Activated T-helper 17 cell treated with anti-CD3 and anti-CD28 coated beads, Interleukin-2, amount 50 U/mL, for 72 hours (primary cell): ENCODE results near the gene NRG3. TPM values are rescaled to one million over a fixed set of nuclear protein-coding genes. Genes with fewer than 3 reads are reported as not detected.

Source experiments
- ATAC-seq: fragments of 150-1000 bp; cut with Tn5 transposase; replicated peaks from 2 replicates; pipeline ENCODE4 v1.10.0; 2021; ENCODE audit warnings: mild to moderate bottlenecking, moderate library complexity
- H3K27ac Mint-ChIP-seq: one replicate; pipeline ENCODE4 v1.8.0; 2022; ENCODE audit warnings: mixed read lengths
- H3K27me3 Mint-ChIP-seq: one replicate; pipeline ENCODE4 v1.8.0; 2022; ENCODE audit warnings: mixed read lengths
- H3K36me3 Mint-ChIP-seq: one replicate; pipeline ENCODE4 v1.8.0; 2022; ENCODE audit warnings: low read depth, mild to moderate bottlenecking, mixed read lengths
- H3K4me1 Mint-ChIP-seq: one replicate; pipeline ENCODE4 v1.8.0; 2022; ENCODE audit warnings: mixed read lengths
- H3K4me3 Mint-ChIP-seq: one replicate; pipeline ENCODE4 v1.8.0; 2022; ENCODE audit warnings: mild to moderate bottlenecking, mixed read lengths
- H3K9me3 Mint-ChIP-seq: one replicate; pipeline ENCODE4 v1.8.0; 2022; ENCODE audit warnings: mixed read lengths
- total RNA-seq, 2 donors: library from RNA; stranded (reverse); gene quantifications; one replicate each; pipeline ENCODE4 v1.2.3, GENCODE V29; 2022

The NRG3 gene
- total RNA-seq, 2 donors from 2014 or later = not detected

DNA sequence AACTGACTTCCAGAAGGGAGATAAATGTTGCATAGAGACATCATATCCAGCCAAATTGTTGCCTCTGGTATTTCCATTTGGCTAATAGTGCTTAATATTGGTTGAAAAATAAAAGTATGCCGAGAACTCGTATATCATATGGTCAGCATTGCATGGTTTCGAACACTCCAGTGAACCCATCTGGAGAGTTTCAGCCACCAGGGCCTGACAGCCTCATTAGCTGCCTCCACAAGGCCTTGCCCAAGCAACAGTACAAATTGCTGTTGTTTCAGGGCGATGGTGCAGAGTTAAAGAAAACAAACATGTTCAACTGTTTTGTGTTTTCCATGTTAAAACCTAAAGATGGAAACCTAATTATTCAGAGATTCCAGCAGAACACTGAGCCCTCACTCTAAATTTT, 28.5 kb downstream of the NRG3 start:
- H3K27ac Mint-ChIP-seq = no peak overlapping the region
- H3K36me3 Mint-ChIP-seq = no peaks in the 10 kb centered on the region
- peaks cover 10% of the 10 kb centered on the region for H3K9me3 Mint-ChIP-seq
- ATAC-seq = no peak
- H3K27me3 Mint-ChIP-seq = no peaks in the 10 kb centered on the region
- H3K4me3 Mint-ChIP-seq = no peak overlapping the region
- no peaks in the 10 kb centered on the region for H3K4me1 Mint-ChIP-seq

DNA sequence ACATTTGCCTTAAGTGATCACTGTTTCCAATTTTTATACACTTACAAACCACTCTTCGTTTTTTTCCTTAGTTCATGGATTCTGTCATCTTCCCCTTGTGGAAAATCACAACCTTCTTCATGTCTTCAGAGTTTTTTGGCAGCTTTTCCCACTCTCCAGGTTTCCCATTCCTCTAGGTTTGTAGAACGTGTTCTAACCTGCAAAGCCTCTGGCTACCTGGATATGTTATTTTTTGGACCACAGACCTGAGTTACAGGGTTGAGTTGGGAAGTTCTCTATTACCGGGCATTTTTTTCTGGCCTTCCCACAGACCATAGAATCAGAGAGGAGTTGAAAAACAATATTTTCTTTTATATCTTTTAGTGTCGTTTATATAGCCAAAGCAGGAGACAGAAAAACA, 30.2 kb downstream of the NRG3 start:
- H3K9me3 Mint-ChIP-seq = peaks cover 13% of the 10 kb centered on the region
- no peaks in the 10 kb centered on the region for H3K36me3 Mint-ChIP-seq
- no peaks in the 10 kb centered on the region for H3K4me1 Mint-ChIP-seq
- H3K27ac Mint-ChIP-seq = no peak overlapping the region
- no peak for ATAC-seq
- no peaks in the 10 kb centered on the region for H3K27me3 Mint-ChIP-seq
- no peak overlapping the region for H3K4me3 Mint-ChIP-seq

DNA sequence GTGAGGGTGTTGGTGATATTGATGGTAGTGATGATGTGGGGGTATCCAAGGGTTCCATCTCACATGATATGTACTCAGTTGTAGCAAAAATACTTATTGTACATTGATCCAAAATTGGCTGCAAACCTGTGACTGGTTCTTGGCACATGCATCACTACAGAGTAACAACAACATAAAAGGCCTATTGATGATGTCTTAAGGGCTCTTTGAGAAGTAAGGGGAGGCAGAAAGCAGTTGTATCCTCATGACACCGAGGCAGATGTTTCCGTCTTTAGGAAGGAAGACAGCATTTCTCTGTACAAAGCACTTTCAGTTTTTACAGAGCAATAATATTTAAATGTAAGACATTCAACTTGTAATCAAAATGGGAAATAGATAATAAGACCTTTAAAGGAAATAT, 34.5 kb downstream of the NRG3 start:
- H3K4me1 Mint-ChIP-seq = no peaks in the 10 kb centered on the region
- no peak for ATAC-seq
- no peak overlapping the region for H3K4me3 Mint-ChIP-seq
- H3K27ac Mint-ChIP-seq = no peak overlapping the region
- H3K9me3 Mint-ChIP-seq = peaks cover 14% of the 10 kb centered on the region
- H3K36me3 Mint-ChIP-seq = no peaks in the 10 kb centered on the region
- no peaks in the 10 kb centered on the region for H3K27me3 Mint-ChIP-seq

DNA sequence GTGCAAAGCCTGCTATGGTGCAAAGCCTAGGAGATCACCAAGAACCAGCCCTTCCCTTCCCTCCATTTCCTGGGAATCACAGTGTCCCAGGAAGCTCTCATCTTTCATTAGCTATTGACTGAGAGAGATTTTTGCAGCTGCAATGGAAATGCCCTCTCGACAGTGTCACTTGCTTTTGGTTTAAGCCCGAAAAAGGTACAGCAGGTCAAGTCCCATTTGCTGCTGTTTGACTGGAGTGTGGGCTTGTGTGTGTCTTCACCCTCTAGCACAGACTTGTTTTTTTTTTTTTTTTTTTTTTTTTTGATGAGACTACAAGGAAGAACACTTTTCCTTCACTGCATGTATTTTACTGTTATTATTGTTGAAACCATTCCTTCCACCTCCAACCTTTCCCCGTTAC, 36.3 kb downstream of the NRG3 start:
- Mint-ChIP-seq H3K9me3 (peaks cover 11% of the 10 kb centered on the region), H3K27me3 (no peaks in the 10 kb centered on the region), H3K27ac (no peak overlapping the region), H3K4me3 (no peak overlapping the region), H3K4me1 (no peaks in the 10 kb centered on the region), H3K36me3 (no peaks in the 10 kb centered on the region)
- no peak for ATAC-seq

DNA sequence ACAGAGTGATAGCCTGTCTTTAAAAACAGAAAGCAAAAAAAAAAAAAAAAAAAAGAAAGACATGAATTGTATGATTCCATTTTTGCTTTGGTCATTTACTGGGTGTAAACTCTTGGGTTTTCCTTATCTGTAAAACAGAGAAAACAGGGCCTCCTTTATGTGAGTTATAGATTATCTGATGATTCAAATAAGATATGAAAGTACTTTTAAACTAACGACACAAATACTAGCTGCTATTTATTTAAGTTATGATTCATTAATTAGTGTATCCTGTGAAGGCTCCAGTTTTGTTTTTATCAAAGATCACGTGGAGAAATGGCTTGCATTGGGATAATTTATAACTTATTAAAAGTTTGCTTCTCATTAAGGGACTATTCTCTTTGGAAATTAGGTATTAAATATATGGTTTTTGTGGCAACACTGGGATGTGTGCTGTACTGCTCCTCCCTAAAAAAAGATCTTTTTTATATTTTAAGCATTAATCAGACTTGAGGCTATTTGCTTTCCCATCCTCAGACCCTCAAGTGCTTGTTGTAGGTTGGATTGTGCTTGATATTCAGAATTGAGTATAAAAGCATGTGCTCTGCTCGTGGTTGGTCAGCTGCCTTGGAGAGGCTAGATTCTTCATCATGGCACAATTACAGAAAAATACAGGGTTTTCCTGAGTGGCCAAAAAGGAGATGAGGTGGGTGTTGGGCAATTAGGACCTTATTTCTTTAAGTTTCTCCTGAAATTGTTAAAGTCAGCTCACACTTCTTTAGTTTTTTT, 39.9 kb downstream of the NRG3 start:
- H3K4me3 Mint-ChIP-seq = no peak overlapping the region
- no peaks in the 10 kb centered on the region for H3K4me1 Mint-ChIP-seq
- peaks cover 4% of the 10 kb centered on the region for H3K9me3 Mint-ChIP-seq
- no peaks in the 10 kb centered on the region for H3K36me3 Mint-ChIP-seq
- H3K27me3 Mint-ChIP-seq = no peaks in the 10 kb centered on the region
- no peak for ATAC-seq
- no peak overlapping the region for H3K27ac Mint-ChIP-seq

DNA sequence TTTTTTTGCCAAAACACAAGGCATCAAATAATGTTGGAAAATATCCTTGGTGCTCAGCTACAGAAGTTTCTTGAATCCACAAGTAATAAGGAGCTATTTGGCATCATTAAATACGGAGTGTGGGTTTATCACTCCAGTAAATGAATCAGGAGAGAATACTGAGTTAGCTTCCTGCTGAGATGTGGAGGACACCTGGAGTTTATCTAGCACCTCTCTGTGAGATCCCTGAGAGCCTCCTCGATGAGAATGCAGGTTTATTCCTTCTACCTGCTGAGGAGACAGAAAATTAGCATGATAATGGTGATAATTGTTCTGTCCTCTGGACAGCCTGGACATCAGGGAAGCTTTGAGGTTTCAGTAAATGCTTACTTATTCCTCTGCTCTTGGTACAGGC, 40.5 kb downstream of the NRG3 start:
- H3K4me1 Mint-ChIP-seq = no peaks in the 10 kb centered on the region
- H3K9me3 Mint-ChIP-seq = peaks cover 4% of the 10 kb centered on the region
- H3K4me3 Mint-ChIP-seq = no peak overlapping the region
- no peak overlapping the region for H3K27ac Mint-ChIP-seq
- no peak for ATAC-seq
- no peaks in the 10 kb centered on the region for H3K36me3 Mint-ChIP-seq
- H3K27me3 Mint-ChIP-seq = no peaks in the 10 kb centered on the region

DNA sequence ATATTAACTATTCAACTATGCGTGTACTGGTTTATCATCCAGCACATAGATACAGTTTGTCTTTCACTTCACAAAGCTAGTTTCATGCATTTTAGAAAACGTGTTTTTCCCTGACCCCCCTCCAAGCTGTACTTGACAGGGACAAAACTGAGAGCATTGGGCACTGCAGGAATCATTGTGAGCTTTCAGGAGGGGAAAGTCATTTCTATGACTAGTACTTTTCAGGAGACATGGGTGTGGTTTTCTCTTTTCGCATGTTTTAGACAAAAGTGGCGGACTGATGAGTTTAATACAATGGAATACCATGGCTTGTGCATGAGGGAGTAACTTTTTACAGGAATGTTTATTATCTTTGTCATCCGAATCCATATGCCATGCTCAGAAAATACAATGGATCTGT, 42.7 kb downstream of the NRG3 start:
- Mint-ChIP-seq H3K27me3 (no peaks in the 10 kb centered on the region), H3K9me3 (peaks cover 1% of the 10 kb centered on the region), H3K4me3 (no peak overlapping the region), H3K27ac (no peak overlapping the region), H3K36me3 (no peaks in the 10 kb centered on the region), H3K4me1 (no peaks in the 10 kb centered on the region)
- ATAC-seq = no peak

DNA sequence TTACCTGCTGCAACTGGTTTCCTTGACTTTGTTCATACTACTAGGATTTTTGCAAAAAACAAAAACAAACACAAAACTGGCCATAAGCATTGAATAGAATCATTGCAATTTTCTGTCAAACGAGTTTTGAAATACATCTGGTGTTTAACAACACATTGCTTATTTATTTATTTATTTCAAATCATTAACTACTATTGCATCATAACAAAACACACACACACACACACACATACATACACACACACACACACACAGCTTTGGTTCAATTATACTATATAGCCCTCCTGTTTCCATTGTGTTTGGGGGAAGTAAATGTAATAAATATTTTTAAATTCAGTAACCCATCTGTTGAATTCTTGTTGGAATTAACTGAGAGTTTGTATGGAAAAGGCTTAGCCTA, 43.8 kb downstream of the NRG3 start:
- H3K36me3 Mint-ChIP-seq = no peaks in the 10 kb centered on the region
- H3K27ac Mint-ChIP-seq = no peak overlapping the region
- H3K9me3 Mint-ChIP-seq = no peaks in the 10 kb centered on the region
- no peak overlapping the region for H3K4me3 Mint-ChIP-seq
- no peak for ATAC-seq
- H3K27me3 Mint-ChIP-seq = no peaks in the 10 kb centered on the region
- H3K4me1 Mint-ChIP-seq = no peaks in the 10 kb centered on the region

DNA sequence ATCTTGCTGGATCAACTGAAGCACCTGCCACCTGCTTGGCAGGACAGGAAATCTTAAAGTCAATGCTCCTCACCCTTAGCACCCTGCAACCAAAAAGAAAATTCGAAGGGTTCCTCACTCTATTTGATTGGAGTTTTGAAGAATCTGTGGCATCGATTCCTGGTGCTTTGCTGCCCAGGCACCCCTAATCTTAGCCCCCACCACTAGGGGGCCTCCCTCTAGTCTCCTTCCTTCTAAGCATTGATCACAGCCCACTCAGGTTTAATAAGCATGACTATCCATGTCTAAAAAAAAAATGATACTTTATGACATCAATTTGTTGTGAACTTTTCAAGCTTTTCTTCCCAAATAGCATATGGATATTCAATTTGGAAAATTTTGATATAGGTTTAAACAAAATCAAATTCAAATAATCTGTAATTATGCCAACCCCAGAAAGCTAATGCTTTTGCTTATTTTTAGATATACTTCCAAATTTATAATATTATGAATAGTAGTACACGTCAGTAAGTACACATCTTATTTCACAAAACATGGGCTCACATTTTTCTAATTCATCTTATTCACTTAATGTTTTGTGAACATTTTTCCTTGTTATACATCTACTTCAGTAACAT, 45.3 kb downstream of the NRG3 start:
- H3K36me3 Mint-ChIP-seq = no peaks in the 10 kb centered on the region
- H3K9me3 Mint-ChIP-seq = no peaks in the 10 kb centered on the region
- no peaks in the 10 kb centered on the region for H3K4me1 Mint-ChIP-seq
- ATAC-seq = no peak
- H3K27ac Mint-ChIP-seq = no peak overlapping the region
- no peak overlapping the region for H3K4me3 Mint-ChIP-seq
- no peaks in the 10 kb centered on the region for H3K27me3 Mint-ChIP-seq

DNA sequence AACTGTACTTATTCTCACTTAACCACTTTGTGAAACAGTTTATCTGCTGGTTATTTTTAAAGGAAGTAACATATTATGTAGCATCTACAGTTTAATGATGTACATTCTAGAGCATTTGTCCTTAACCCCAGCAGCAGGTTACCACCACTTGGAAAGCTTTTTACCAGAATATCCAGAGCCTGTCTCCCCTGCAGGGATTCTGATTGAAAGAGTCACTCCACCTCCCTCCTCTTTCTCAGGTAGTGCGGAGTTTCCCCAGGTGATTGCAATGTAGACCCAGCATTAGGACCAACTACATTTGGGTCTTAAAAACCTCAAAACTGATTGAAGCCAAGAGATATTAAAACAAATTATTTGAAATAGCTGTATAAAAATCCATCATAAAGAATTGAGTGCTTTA, 53.1 kb downstream of the NRG3 start:
- H3K9me3 Mint-ChIP-seq = peaks cover 8% of the 10 kb centered on the region
- ATAC-seq = no peak
- no peak overlapping the region for H3K27ac Mint-ChIP-seq
- H3K4me3 Mint-ChIP-seq = no peak overlapping the region
- no peaks in the 10 kb centered on the region for H3K27me3 Mint-ChIP-seq
- H3K4me1 Mint-ChIP-seq = no peaks in the 10 kb centered on the region
- H3K36me3 Mint-ChIP-seq = no peaks in the 10 kb centered on the region

DNA sequence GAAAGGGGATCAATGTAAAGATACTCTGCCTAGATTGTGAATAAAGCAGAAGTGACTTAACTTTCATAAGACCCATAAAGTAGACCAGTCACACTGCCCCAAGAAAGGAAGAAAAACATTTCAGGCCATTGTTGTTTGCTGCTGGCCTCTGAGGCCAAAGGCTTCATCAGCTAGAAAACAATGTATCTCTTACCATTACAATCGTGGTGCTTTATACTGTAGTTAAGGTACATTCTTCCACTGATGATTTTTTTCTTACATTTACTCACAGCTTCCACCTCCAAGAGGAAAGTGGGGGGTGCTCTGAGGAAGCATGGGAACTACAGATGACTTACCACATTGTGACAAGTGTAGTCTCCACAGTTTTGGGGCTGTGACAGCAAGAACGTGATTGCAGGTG, 68.6 kb downstream of the NRG3 start:
- ATAC-seq = no peak
- no peak overlapping the region for H3K27ac Mint-ChIP-seq
- H3K27me3 Mint-ChIP-seq = no peaks in the 10 kb centered on the region
- no peaks in the 10 kb centered on the region for H3K36me3 Mint-ChIP-seq
- H3K9me3 Mint-ChIP-seq = peaks cover 7% of the 10 kb centered on the region
- H3K4me3 Mint-ChIP-seq = no peak overlapping the region
- no peaks in the 10 kb centered on the region for H3K4me1 Mint-ChIP-seq

DNA sequence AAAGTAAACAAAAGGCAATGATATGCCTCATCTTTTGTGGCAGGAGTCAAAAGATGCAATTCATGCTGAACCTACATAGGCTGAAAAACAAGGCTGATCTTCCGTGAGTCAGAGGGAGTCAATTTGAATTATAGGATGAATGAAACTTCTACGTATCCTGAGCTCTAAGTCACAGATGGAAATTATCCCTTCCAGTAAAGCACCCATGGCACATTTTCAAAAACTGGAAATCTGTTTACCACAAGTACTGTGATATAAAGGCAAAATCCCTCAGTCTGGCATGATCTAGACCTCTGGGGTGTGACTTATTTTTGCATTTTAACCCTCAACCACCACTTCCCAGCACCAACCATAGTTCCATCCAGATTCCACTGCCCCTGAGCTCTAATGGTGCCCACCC, 69.6 kb downstream of the NRG3 start:
- H3K27me3 Mint-ChIP-seq = no peaks in the 10 kb centered on the region
- no peak overlapping the region for H3K27ac Mint-ChIP-seq
- no peak overlapping the region for H3K4me3 Mint-ChIP-seq
- peaks cover 5% of the 10 kb centered on the region for H3K9me3 Mint-ChIP-seq
- no peaks in the 10 kb centered on the region for H3K36me3 Mint-ChIP-seq
- no peaks in the 10 kb centered on the region for H3K4me1 Mint-ChIP-seq
- no peak for ATAC-seq

DNA sequence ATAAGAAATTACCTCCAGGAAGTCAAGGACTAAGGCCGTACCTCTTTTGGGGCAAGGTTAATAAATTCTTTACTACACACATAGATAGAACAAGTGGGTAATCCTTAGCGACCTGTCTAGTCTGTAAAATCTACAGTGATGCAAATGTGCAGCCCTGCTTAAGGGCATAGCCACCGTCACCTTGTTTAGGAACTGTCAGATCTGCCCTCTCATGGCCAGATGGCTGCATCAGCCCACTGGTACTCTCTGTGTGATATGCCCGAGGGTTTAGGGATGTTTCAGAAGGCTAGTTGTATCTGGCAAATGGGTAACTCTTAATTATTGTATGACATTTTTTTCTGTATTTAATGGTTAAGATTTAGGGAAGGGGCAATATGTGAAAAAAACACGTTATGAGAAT, 74.3 kb downstream of the NRG3 start:
- Mint-ChIP-seq H3K36me3 (no peaks in the 10 kb centered on the region), H3K9me3 (peaks cover 5% of the 10 kb centered on the region), H3K27ac (no peak overlapping the region), H3K27me3 (no peaks in the 10 kb centered on the region), H3K4me1 (no peaks in the 10 kb centered on the region), H3K4me3 (no peak overlapping the region)
- ATAC-seq = no peak

DNA sequence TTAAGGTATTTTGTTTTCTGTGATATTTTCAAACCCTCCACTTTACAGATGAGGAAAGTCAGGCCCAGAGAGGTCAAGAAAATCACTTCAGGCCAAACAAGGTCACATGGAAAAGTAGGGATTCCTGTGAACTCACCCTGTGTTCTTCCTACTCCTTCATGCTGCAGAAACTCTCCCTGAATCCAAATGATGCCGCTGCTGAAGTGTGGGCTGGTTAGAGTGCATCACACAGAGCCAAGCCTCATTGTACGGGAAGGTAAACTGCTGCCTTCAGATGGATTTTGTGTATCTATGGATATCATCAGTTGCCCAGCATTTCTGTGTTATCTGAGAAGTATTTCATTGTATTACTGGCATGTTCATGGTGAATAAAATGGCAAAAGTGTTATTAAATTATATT, 75.4 kb downstream of the NRG3 start:
- H3K9me3 Mint-ChIP-seq = peaks cover 5% of the 10 kb centered on the region
- H3K4me1 Mint-ChIP-seq = no peaks in the 10 kb centered on the region
- no peak for ATAC-seq
- no peak overlapping the region for H3K27ac Mint-ChIP-seq
- H3K27me3 Mint-ChIP-seq = no peaks in the 10 kb centered on the region
- no peak overlapping the region for H3K4me3 Mint-ChIP-seq
- no peaks in the 10 kb centered on the region for H3K36me3 Mint-ChIP-seq

DNA sequence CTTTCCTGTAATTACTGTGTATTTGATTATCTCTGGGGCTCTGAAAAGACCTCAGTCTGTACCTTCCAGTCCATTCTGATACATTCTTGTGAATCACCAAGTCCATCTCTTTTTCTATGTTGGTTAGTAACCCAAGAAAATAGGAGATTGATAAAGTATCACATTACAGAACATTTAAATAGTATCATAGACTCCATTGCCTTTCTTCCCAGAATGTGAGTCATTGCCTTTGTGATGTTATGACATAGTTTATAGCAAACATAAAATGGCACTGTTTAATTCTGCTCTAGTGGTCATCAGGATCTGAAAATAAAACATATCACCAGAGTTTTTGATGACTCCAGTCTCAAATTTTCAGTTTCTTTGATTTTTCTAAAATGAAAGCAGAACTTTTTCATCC, 78.4 kb downstream of the NRG3 start:
- ATAC-seq = no peak
- Mint-ChIP-seq H3K36me3 (no peaks in the 10 kb centered on the region), H3K4me3 (no peak overlapping the region), H3K4me1 (no peaks in the 10 kb centered on the region), H3K27ac (no peak overlapping the region), H3K9me3 (no peaks in the 10 kb centered on the region), H3K27me3 (no peaks in the 10 kb centered on the region)
